HL-60 (cell line): ENCODE data around the gene PROS1.

Experiments used
- GABPA ChIP-seq: IDR thresholded peaks from 2 replicates; pipeline ENCODE4 v1.6.1; 2012; ENCODE audit warnings: low read depth
- POLR2AphosphoS5 ChIP-seq: IDR thresholded peaks from 2 replicates; pipeline ENCODE4 v1.6.1; 2012; ENCODE audit warnings: low read depth
- TF ChIP-seq, protein P1 (sequence below): IDR thresholded peaks from one replicate; pipeline ENCODE4 v1.5.1; 2011; ENCODE audit warnings: low read length, control low read depth, inconsistent platforms; ENCODE audit not compliant: insufficient read depth
- TF ChIP-seq, protein P2 (sequence below): IDR thresholded peaks from 2 replicates; pipeline ENCODE4 v1.6.1; 2012; ENCODE audit warnings: low read depth; ENCODE audit not compliant: insufficient replicate concordance

DNA sequence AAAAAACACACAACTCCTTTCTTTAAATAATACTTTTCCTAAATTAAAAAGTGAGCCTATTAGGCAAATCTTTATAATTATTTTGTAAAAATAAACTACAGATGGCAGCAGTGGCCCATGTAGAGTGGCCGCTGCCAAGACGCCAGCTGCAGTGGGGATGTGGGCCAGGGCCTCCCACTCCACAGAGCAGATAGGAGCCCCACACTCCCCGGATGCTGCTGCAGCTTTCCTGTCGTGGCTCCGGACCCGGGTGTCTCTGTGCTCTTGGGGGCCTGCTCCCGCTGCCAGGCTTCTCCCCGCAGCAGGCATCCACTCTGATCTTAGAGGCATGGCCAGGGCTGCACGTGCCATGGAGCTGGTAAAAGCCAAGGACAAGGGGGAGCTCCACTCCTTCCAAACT is 67.5 kb downstream of the PROS1 start:
- TF ChIP-seq, protein P1, sequence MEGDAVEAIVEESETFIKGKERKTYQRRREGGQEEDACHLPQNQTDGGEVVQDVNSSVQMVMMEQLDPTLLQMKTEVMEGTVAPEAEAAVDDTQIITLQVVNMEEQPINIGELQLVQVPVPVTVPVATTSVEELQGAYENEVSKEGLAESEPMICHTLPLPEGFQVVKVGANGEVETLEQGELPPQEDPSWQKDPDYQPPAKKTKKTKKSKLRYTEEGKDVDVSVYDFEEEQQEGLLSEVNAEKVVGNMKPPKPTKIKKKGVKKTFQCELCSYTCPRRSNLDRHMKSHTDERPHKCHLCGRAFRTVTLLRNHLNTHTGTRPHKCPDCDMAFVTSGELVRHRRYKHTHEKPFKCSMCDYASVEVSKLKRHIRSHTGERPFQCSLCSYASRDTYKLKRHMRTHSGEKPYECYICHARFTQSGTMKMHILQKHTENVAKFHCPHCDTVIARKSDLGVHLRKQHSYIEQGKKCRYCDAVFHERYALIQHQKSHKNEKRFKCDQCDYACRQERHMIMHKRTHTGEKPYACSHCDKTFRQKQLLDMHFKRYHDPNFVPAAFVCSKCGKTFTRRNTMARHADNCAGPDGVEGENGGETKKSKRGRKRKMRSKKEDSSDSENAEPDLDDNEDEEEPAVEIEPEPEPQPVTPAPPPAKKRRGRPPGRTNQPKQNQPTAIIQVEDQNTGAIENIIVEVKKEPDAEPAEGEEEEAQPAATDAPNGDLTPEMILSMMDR, result no peak
- TF ChIP-seq, protein P2, sequence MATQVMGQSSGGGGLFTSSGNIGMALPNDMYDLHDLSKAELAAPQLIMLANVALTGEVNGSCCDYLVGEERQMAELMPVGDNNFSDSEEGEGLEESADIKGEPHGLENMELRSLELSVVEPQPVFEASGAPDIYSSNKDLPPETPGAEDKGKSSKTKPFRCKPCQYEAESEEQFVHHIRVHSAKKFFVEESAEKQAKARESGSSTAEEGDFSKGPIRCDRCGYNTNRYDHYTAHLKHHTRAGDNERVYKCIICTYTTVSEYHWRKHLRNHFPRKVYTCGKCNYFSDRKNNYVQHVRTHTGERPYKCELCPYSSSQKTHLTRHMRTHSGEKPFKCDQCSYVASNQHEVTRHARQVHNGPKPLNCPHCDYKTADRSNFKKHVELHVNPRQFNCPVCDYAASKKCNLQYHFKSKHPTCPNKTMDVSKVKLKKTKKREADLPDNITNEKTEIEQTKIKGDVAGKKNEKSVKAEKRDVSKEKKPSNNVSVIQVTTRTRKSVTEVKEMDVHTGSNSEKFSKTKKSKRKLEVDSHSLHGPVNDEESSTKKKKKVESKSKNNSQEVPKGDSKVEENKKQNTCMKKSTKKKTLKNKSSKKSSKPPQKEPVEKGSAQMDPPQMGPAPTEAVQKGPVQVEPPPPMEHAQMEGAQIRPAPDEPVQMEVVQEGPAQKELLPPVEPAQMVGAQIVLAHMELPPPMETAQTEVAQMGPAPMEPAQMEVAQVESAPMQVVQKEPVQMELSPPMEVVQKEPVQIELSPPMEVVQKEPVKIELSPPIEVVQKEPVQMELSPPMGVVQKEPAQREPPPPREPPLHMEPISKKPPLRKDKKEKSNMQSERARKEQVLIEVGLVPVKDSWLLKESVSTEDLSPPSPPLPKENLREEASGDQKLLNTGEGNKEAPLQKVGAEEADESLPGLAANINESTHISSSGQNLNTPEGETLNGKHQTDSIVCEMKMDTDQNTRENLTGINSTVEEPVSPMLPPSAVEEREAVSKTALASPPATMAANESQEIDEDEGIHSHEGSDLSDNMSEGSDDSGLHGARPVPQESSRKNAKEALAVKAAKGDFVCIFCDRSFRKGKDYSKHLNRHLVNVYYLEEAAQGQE, result no peak
- TF ChIP-seq POLR2AphosphoS5, result no peak
- TF ChIP-seq GABPA, result no peak
